Spleen (tissue), 7 donors: ENCODE results near the gene FUT3.

ENCODE experiments used
- POLR2A ChIP-seq, 3 donors: fragments of 450-650 bp; IDR thresholded peaks; one replicate each; pipeline ENCODE4 v1.5.1; 2017; ENCODE audit warnings: antibody characterized with exemption in 3 of 3, mild to moderate bottlenecking in 1 of 3
- TF ChIP-seq, protein P1 (sequence below), 11 experiments: fragments of 200-600 bp in 7 of 11; fragments of 450-650 bp in 4 of 11; sonication (generic) in 4 of 11; IDR thresholded peaks in 8 of 11; conservative IDR thresholded peaks in 3 of 11; 1 replicate in 7 of 11; 2 replicates in 4 of 11; pipeline versions ENCODE4 v1.4.0 to v1.8.0; 2016 to 2021; ENCODE audit warnings: antibody characterized with exemption in 11 of 11, inconsistent platforms in 4 of 11, mild to moderate bottlenecking in 1 of 11
- donor health status: DM: no; HTN: no; CAD: no; lungs with moderate emphysema.
- donor health status: DM: no; HTN: no; CAD: no.
- donor health status: DM: no; HTN: no; CAD: no.

DNA sequence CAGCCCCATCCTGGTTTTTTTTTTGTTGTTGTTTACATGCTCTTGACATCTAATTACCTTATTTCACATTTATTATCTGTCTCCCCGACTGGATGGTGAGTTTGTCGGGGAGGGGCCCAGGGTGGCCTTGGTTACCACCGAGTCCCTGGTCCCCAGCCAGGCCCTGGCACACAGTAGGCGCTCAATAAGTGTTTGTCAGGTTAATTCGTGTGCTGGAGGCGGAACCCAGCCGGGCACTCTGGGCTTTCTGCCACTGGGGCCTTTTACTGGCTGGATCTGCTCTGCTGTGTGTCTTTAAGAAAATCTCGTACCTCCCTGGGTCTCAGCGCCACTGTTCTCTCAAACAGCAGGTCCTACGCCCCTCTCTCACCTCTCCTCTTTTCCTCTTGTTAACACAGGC, 41.8 kb downstream of the FUT3 start:
- TF ChIP-seq, protein P1, sequence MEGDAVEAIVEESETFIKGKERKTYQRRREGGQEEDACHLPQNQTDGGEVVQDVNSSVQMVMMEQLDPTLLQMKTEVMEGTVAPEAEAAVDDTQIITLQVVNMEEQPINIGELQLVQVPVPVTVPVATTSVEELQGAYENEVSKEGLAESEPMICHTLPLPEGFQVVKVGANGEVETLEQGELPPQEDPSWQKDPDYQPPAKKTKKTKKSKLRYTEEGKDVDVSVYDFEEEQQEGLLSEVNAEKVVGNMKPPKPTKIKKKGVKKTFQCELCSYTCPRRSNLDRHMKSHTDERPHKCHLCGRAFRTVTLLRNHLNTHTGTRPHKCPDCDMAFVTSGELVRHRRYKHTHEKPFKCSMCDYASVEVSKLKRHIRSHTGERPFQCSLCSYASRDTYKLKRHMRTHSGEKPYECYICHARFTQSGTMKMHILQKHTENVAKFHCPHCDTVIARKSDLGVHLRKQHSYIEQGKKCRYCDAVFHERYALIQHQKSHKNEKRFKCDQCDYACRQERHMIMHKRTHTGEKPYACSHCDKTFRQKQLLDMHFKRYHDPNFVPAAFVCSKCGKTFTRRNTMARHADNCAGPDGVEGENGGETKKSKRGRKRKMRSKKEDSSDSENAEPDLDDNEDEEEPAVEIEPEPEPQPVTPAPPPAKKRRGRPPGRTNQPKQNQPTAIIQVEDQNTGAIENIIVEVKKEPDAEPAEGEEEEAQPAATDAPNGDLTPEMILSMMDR (IDR thresholded peaks at IDR 0.05 in 8 of 11, conservative IDR thresholded peaks at IDR 0.05 in 3 of 11) = no peak
- no peak for TF ChIP-seq POLR2A (IDR thresholded peaks at IDR 0.05)
